ENCODE results near the gene FCHO2. TPM values are rescaled to one million over a fixed set of nuclear protein-coding genes. Genes with fewer than 3 reads are reported as not detected.

Gene FCHO2
- total RNA-seq, 1 experiment from 2014 or later, result 20.6 TPM

GRCh38 chr5:73042993-73043392, 87.2 kb downstream of the FCHO2 start:
- H3K27me3 Mint-ChIP-seq (ENCODE audit: insufficient read depth, unreplicated experiment), result no peaks in the 10 kb centered on the region
- H3K27ac Mint-ChIP-seq (ENCODE audit: unreplicated experiment), result no peak overlapping the region
- H3K36me3 ChIP-seq (ENCODE audit: control insufficient read depth, insufficient read depth, low read length), result no peaks in the 10 kb centered on the region
- DNase-seq, result no peak
- H3K4me1 Mint-ChIP-seq (ENCODE audit: low read depth, unreplicated experiment), result peaks cover 10% of the 10 kb centered on the region
- H3K4me3 ChIP-seq (ENCODE audit: low read depth, low read length), result no peak overlapping the region
- no peaks in the 10 kb centered on the region for H3K9me3 ChIP-seq
- TF ChIP-seq, protein P1, sequence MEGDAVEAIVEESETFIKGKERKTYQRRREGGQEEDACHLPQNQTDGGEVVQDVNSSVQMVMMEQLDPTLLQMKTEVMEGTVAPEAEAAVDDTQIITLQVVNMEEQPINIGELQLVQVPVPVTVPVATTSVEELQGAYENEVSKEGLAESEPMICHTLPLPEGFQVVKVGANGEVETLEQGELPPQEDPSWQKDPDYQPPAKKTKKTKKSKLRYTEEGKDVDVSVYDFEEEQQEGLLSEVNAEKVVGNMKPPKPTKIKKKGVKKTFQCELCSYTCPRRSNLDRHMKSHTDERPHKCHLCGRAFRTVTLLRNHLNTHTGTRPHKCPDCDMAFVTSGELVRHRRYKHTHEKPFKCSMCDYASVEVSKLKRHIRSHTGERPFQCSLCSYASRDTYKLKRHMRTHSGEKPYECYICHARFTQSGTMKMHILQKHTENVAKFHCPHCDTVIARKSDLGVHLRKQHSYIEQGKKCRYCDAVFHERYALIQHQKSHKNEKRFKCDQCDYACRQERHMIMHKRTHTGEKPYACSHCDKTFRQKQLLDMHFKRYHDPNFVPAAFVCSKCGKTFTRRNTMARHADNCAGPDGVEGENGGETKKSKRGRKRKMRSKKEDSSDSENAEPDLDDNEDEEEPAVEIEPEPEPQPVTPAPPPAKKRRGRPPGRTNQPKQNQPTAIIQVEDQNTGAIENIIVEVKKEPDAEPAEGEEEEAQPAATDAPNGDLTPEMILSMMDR (IDR thresholded peaks at IDR 0.05; ENCODE audit: insufficient read depth in 1 of 2, low read depth in 1 of 2, low read length in 1 of 2, severe bottlenecking in 1 of 2, unreplicated experiment in 1 of 2), result no peak
- no peak overlapping the region for H3K4me3 Mint-ChIP-seq (ENCODE audit: unreplicated experiment)
- CTCF ChIA-PET, result no interaction called here
- POLR2A ChIA-PET, result no interaction called here
- H3K9me3 Mint-ChIP-seq (ENCODE audit: unreplicated experiment), result peaks cover 10% of the 10 kb centered on the region
- BruUV-seq (replicated peaks), result no TSS peak
- peaks cover 14% of the 10 kb centered on the region for H3K36me3 Mint-ChIP-seq (ENCODE audit: insufficient read depth, unreplicated experiment)
- no peaks in the 10 kb centered on the region for H3K27me3 ChIP-seq (replicated peaks; ENCODE audit: control insufficient read depth, insufficient read depth, low read length)
- 0 out of 2 replicates have a peak, but pooled peaks cover 12% of the 10 kb centered on the region for H3K4me1 ChIP-seq
- intact Hi-C loops (cut with micrococcal nuclease; ENCODE audit: unreplicated experiment), result no loop called here

DNA sequence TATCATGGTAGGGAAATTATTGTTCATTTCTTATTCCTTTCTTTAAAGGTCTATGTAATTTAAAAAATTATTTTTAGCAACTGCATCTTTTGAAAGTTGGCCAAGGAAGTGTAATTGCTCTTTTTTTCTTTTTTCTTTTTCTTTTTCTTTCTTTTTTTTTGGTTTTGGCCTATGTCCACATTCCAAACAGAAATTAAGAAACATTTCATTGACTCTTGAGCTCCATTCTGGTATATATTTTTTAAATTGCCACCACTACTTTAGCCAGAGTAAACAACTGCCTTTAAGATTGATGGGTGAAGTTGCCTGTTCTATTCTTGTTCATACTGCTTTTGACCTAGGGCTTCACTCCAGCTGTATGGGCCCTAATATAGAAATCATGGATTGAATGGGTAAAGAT, 88.7 kb downstream of the FCHO2 start:
- Histone ChIP-seq H3K27me3 (replicated peaks; ENCODE audit: control insufficient read depth, insufficient read depth, low read length) (no peaks in the 10 kb centered on the region), H3K4me3 (ENCODE audit: low read depth, low read length) (no peak overlapping the region), H3K36me3 (ENCODE audit: control insufficient read depth, insufficient read depth, low read length) (no peaks in the 10 kb centered on the region), H3K4me1 (peaks cover 10% of the 10 kb centered on the region), H3K9me3 (no peaks in the 10 kb centered on the region)
- POLR2A ChIA-PET, result no interaction called here
- Mint-ChIP-seq H3K4me1 (ENCODE audit: low read depth, unreplicated experiment) (peaks cover 17% of the 10 kb centered on the region), H3K27me3 (ENCODE audit: insufficient read depth, unreplicated experiment) (no peaks in the 10 kb centered on the region), H3K4me3 (ENCODE audit: unreplicated experiment) (no peak overlapping the region), H3K27ac (ENCODE audit: unreplicated experiment) (no peak overlapping the region), H3K9me3 (ENCODE audit: unreplicated experiment) (peaks cover 10% of the 10 kb centered on the region), H3K36me3 (ENCODE audit: insufficient read depth, unreplicated experiment) (peaks cover 5% of the 10 kb centered on the region)
- BruUV-seq (replicated peaks), result no TSS peak
- intact Hi-C loops (cut with micrococcal nuclease; ENCODE audit: unreplicated experiment), result no loop called here
- TF ChIP-seq, protein P1 (IDR thresholded peaks at IDR 0.05; ENCODE audit: insufficient read depth in 1 of 2, low read depth in 1 of 2, low read length in 1 of 2, severe bottlenecking in 1 of 2, unreplicated experiment in 1 of 2), result no peak
- DNase-seq, result no peak
- CTCF ChIA-PET, result no interaction called here

- no peaks in the 10 kb centered on the region for H3K27me3 Mint-ChIP-seq (ENCODE audit: insufficient read depth, unreplicated experiment)
- no peak overlapping the region for H3K4me3 Mint-ChIP-seq (ENCODE audit: unreplicated experiment)
- peaks cover 19% of the 10 kb centered on the region for H3K4me1 Mint-ChIP-seq (ENCODE audit: low read depth, unreplicated experiment)
- no peaks in the 10 kb centered on the region for H3K36me3 ChIP-seq (ENCODE audit: control insufficient read depth, insufficient read depth, low read length)
- no TSS peak for BruUV-seq (replicated peaks)
- no peak overlapping the region for H3K4me3 ChIP-seq (ENCODE audit: low read depth, low read length)
- H3K4me1 ChIP-seq, result peaks cover 8% of the 10 kb centered on the region
- TF ChIP-seq, protein P1 (IDR thresholded peaks at IDR 0.05; ENCODE audit: insufficient read depth in 1 of 2, low read depth in 1 of 2, low read length in 1 of 2, severe bottlenecking in 1 of 2, unreplicated experiment in 1 of 2), result no peak
- POLR2A ChIA-PET, result no interaction called here
- no peak for DNase-seq
- no peaks in the 10 kb centered on the region for H3K27me3 ChIP-seq (replicated peaks; ENCODE audit: control insufficient read depth, insufficient read depth, low read length)
- peaks cover 10% of the 10 kb centered on the region for H3K9me3 Mint-ChIP-seq (ENCODE audit: unreplicated experiment)
- no peaks in the 10 kb centered on the region for H3K36me3 Mint-ChIP-seq (ENCODE audit: insufficient read depth, unreplicated experiment)
- H3K9me3 ChIP-seq, result no peaks in the 10 kb centered on the region
- peak overlapping the region; percentile 60 for H3K27ac Mint-ChIP-seq (ENCODE audit: unreplicated experiment)
- intact Hi-C loops (cut with micrococcal nuclease; ENCODE audit: unreplicated experiment), result no loop called here
- CTCF ChIA-PET, result interaction anchor here (0.7 kb wide), 1 partner anchor 679 kb away, joined by 3 read pairs; no protein-coding TSS in a partner anchor
These were observed 89.8 kb downstream of the FCHO2 start for GRCh38 chr5:73045623-73046022.
